Measurements from ENCODE around the gene CACNA1B.
"Not testable (repeated sequence)": the region's sequence is repeated elsewhere in the genome, so short reads cannot be mapped to it uniquely, and the experiment has no call there.

The CACNA1B gene

GRCh38 chr9:137890768-137891587 is 13.4 kb downstream of the CACNA1B start:
- not testable (repeated sequence) for DNase-seq

- no peak for DNase-seq
Observed at GRCh38 chr9:137891588-137892423, 14.2 kb downstream of the CACNA1B start.

- no peak for DNase-seq
Observed at GRCh38 chr9:137892424-137893191, 15.0 kb downstream of the CACNA1B start.

GRCh38 chr9:137893670-137894069 is 16.1 kb downstream of the CACNA1B start:
- DNase-seq = no peak

- no peak for DNase-seq
Observed at GRCh38 chr9:137899551-137900360, 22.2 kb downstream of the CACNA1B start.

- DNase-seq = no peak
Observed at GRCh38 chr9:137900584-137901310, 23.2 kb downstream of the CACNA1B start.

- DNase-seq = no peak
Observed at GRCh38 chr9:137902646-137903045, 25.1 kb downstream of the CACNA1B start.

GRCh38 chr9:137905740-137906139 is 28.2 kb downstream of the CACNA1B start:
- DNase-seq = no peak

- DNase-seq = no peak
Observed at GRCh38 chr9:137907776-137908175, 30.2 kb downstream of the CACNA1B start.

GRCh38 chr9:137912671-137913070 is 35.1 kb downstream of the CACNA1B start:
- DNase-seq = no peak

GRCh38 chr9:137913132-137913531 is 35.5 kb downstream of the CACNA1B start:
- DNase-seq = no peak

GRCh38 chr9:137913771-137914767 is 36.5 kb downstream of the CACNA1B start:
- DNase-seq = no peak

- no peak for DNase-seq
Observed at GRCh38 chr9:137916540-137916939, 39.0 kb downstream of the CACNA1B start.

GRCh38 chr9:137917116-137917515 is 39.5 kb downstream of the CACNA1B start:
- no peak for DNase-seq

- no peak for DNase-seq
Observed at GRCh38 chr9:137917795-137918194, 40.2 kb downstream of the CACNA1B start.

GRCh38 chr9:137918331-137919094 is 40.9 kb downstream of the CACNA1B start:
- DNase-seq = no peak

- DNase-seq = no peak
Observed at GRCh38 chr9:137919095-137919465, 41.5 kb downstream of the CACNA1B start.

GRCh38 chr9:137919649-137920141 is 42.1 kb downstream of the CACNA1B start:
- no peak for DNase-seq

- no peak for DNase-seq
Observed at GRCh38 chr9:137920753-137921152, 43.2 kb downstream of the CACNA1B start.
